Activated naive CD4-positive, alpha-beta T cell treated with Interleukin-2 at 50 U/mL for 16 hours (primary cell): ENCODE data around the gene DPEP2.
"Not testable (repeated sequence)": the region's sequence is repeated elsewhere in the genome, so short reads cannot be mapped to it uniquely, and the experiment has no call there.

Experiments
- DNase-seq: peaks from one replicate; pipeline ENCODE4 v3.0.0-alpha.2; 2020

The DPEP2 gene

GRCh38 chr16:67972285-67972684, 27.0 kb downstream of the DPEP2 start:
- DNase-seq = not testable (repeated sequence)

GRCh38 chr16:67971111-67971510, 28.2 kb downstream of the DPEP2 start:
- DNase-seq = no peak

- DNase-seq = no peak
Observed at GRCh38 chr16:67969254-67970039, 29.8 kb downstream of the DPEP2 start.

GRCh38 chr16:67968400-67969253, 30.7 kb downstream of the DPEP2 start, which contains the start of gene SLC12A4:
SLC12A4 (minus strand) TSS chr16:67968637; CDS start chr16:67968553, 84 bp downstream.
- DNase-seq = peak; percentile 87

- DNase-seq = peak; percentile 45
Observed at GRCh38 chr16:67967958-67968399, 31.3 kb downstream of the DPEP2 start.

GRCh38 chr16:67967183-67967957, 31.9 kb downstream of the DPEP2 start:
- DNase-seq = peak; percentile 19

- DNase-seq = no peak
Observed at GRCh38 chr16:67966549-67967182, 32.6 kb downstream of the DPEP2 start.

GRCh38 chr16:67965668-67966548, 33.4 kb downstream of the DPEP2 start:
- no peak for DNase-seq

GRCh38 chr16:67964477-67965131, 34.7 kb downstream of the DPEP2 start:
- no peak for DNase-seq

- no peak for DNase-seq
Observed at GRCh38 chr16:67963662-67964321, 35.5 kb downstream of the DPEP2 start.

- no peak for DNase-seq
Observed at GRCh38 chr16:67963292-67963661, 36.0 kb downstream of the DPEP2 start.

GRCh38 chr16:67962135-67962534, 37.1 kb downstream of the DPEP2 start:
- no peak for DNase-seq

GRCh38 chr16:67961551-67961957, 37.7 kb downstream of the DPEP2 start:
- DNase-seq = no peak

- DNase-seq = no peak
Observed at GRCh38 chr16:67959536-67960329, 39.6 kb downstream of the DPEP2 start.

- no peak for DNase-seq
Observed at GRCh38 chr16:67957622-67958021, 41.7 kb downstream of the DPEP2 start.

- no peak for DNase-seq
Observed at GRCh38 chr16:67954421-67955196, 44.7 kb downstream of the DPEP2 start.

GRCh38 chr16:67953641-67954375, 45.5 kb downstream of the DPEP2 start:
- no peak for DNase-seq

GRCh38 chr16:67951485-67951884, 47.8 kb downstream of the DPEP2 start:
- DNase-seq = no peak
